Activated CD8-positive, alpha-beta memory T cell treated with anti-CD3 and anti-CD28 coated beads, Interleukin-2, amount 50 U/mL, for 4 hours (primary cell): ENCODE data around the gene MGST3.
"Not testable (repeated sequence)": the region's sequence is repeated elsewhere in the genome, so short reads cannot be mapped to it uniquely, and the experiment has no call there.

Experiments used
- DNase-seq: peaks from one replicate; pipeline ENCODE4 v3.0.0-alpha.2; 2020

MGST3 gene

DNA sequence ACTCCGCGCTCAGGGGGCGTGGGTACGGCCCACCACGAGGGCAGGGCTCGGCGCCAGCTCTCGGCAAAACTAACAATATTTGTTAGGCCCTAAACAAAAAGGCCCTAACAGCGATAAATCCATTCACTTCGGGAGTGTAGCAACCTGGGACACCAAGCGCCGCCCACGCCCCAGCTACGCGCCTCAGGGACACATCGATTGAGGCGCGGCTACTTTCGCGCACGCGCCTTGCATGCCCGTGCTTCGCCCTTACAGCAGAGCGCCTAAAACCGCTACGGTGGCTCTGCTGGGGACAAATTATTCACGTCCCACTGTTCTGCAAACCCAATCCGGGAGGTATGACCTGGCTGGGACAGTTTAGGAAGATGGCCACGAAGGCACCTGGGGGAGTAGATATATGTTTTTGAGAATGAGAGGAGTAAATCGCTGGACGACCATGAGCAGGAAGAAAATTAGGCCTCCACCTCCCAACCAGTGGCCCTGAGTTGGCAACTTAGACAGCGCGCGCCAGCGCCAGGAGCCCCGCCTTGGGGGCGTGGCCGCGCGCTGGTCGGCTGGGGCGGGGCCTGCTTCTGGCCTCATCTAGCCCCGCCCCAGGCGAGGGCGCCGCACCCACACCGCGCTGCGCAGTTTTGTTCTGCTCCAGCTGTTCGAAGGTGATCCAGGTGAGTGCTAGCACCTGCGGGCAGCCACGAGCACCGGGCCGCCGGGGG, at the start of gene MGST3:
TSS of gene MGST3 (plus strand) at position 606 of the 713 bp plus-strand sequence. CDS start 18,614 bp downstream, outside the sequence.
- DNase-seq = peak; percentile 96

DNA sequence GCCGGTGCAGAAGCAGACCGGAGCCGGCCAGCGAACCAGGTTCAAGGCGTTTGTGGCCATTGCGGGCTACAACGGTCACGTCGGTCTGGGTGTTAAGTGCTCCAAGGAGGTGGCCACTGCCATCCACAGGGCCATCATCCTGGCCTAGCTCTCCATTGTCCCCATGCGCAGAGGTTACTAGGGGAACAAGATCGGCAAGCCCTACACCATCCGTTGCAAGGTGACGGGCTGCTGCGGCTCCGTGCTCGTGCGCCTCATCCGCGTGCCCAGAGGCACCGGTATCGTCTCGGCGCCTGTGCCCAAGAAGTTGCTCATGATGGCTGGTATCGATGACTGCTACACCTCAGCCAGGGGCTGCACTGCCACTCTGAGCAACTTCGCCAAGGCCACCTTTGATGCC, 49.1 kb upstream of the MGST3 start:
- no peak for DNase-seq

DNA sequence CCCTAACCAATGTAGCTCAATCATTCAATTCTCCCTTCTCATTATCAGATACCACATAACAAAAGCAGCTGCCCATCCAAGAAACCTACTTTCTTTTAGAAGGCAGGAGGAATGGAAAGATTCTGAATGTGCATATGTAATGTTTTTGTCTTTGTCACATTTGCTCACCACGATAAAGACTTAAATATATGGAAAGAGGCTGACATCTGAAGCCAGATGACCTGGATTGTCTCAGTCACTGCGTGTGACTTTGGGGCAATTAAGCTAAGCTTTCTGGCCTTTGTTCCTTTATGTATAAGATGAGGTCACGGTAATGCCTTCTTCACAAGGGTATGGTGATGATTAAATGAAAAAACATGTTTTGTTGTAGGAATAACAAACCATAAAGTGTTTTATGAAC, 44.6 kb upstream of the MGST3 start:
- no peak for DNase-seq

DNA sequence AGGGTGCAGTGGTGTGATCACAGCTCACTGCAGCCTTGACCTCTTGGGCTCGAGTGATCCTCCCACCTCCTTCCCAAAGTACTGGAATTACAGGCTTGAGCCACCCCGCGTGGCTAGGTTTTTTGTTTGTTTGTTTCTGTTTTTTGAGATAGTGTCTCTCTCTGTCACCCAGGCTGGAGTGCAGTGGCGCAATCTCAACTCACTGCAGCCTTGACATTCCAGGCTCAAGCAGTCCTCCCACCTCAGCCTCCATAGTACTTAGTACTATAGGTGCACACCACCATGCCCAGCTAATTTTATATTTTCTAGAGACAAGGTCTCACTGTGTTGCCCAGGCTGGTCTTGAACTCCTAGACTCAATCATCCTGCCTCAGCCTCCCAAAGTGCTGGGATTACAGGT, 39.6 kb upstream of the MGST3 start:
- DNase-seq = not testable (repeated sequence)

DNA sequence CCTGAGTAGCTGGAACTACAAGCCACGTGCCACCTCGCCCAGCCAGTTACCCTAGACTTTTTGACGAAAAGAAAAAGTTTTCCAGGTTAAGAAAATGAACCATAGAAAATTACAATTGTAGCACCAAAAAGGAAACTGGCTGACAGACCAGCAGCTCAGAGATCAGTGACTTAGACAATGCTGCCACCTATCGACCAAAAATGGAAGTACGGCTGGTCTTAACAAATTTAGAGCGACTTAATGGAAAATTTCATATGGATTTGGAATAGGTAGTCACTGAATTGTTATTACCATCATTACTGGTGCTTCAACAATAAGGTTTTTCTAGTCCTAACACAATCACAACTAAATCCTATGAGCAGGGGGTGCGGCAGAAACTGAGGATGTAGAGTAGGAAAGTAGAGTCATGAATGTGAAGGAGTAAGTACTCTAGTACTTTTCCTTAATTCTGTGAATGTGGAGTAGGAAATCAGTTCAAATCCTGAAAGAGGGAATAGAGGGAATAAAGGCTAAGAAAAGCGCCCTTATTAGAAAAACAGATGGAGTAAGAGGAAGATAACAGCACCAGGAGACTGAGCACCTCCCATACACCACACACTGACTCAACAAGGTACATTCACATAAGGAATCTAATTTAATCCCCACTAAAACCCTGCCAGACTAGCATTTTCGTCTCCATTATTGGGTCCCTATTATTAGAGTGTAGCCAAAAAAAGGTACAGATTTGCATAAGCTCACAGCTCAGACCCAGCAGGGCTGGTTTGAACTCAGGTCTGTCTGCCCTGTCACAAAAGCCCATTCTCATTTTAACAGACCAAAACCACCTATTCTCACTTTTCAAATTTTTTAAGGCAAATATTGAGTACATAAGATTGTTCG, 37.9 kb upstream of the MGST3 start:
- DNase-seq = peak; percentile 77

DNA sequence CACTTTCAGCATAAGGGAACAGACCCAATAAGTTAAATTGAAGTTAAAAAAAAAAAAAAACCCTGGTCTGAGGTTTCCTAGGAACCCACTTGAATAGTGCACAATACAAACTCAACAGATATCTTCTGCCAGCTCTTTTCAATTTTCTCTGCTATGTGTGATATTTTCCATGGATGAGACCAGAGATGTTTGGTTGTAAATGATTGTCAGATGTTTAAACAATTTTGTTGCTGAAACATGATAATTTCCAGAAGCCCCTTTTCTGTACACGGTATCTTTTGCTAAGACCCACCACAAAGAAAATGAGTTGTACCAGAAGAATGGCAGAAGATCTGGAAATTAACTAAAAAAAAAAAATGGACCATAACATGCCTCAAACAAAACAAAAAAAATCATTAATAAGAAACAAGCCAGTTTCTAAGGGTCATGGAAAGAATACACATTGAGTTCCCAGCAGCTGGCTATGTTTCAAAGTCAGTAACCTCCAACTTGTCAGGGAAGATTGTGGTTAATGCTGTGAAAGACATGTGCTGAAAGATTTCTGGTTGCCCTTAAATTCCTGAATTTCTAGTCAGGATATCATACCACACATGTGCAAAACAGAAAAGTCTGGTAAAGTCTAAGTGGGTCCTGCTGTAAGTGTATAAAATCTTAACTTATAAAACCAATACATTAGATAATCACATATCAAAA, 35.6 kb upstream of the MGST3 start:
- no peak for DNase-seq

DNA sequence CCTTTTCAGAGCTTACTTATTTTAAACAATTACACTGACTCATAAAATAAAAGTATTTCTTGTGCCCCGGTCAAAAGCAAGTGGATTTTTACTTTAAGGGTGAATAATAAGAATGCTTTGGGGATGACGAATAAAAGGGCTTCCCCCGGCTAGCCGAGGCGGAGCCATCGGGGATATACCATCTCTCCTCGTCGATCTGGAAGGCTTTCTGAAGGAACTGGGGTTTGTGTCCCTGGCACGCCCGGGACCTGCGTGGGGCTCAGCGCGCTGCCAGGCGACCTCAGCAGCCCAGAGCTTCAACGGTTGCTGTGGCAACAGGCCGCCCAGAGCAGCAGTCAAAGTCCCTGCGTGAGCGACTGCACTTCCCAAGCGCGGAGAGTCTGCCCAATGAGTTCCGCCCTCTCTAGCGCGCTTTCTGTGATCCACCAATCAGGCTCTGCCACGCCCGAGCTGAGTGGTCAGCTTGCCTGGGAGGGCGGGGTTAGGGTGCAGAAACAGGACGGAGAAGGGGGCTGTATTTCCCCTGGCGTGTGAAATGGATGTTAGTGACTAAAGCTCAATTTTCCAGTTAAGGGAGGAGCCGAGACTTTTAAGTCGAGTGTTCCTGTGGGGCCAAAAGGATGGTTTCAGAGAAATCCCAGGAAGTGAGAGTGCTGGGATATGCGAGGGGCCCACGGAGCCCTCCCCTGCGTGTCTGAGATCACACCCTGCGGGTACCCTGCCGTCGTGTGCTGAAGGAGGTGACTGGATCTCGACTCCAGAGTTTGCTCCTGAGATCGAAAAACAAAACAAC, 33.0 kb upstream of the MGST3 start:
- DNase-seq = peak; percentile 93

DNA sequence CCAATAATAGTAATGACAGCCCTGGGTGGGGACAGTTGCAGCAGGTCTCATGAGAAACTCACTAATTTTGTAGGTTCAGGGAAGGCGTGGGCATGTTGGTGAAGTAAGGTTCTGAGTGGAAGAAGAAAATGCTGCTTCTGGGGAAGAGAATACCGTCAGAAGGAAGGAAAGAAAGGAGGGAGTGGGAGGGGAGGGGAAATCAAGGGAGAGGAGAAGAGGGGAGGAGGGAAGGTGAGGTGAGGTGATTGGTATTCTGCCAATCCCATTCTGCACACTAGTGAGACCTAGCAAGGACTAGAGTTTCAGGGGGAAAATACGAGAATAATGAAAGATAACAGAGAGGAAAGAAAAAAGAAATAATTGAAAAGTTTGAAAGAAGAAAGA, 32.4 kb upstream of the MGST3 start:
- no peak for DNase-seq

DNA sequence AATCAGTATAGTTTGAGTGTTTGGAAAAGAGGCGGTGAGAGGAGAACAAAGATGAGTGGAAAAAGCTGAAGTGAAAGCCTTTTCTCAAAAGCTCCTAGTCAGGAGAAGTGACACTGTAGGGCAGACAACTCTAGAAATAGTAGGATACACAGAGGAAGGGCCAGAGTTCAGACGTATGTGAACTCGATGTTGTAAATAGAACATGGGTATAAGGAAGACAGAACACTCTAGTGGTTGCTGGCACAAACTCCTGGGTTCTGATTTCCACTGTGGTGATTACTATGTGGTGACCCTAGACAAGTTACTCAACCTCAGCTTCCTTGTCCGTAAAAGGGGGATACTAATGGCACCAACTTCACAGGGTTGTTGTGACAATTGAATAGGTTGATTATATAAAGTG, 30.2 kb upstream of the MGST3 start:
- DNase-seq = no peak

DNA sequence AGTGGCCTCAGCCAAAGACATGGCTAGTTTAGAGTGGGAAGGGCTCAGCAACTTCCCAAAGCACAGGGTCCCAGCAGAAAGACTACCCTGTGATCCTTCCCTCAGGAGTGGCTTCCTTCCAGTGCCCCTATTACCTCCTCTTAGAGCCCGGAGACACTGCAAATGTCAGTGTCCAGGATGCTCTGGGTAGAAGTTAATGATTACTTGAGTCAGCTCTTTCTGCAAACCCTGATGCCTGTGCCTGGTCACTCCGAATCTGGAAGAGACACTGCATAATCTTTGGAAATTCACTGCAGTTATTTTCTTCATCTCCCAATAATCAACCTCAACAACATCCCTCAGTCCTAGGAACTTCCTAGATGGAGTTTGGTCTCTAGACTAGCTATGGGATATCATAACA, 27.2 kb upstream of the MGST3 start:
- no peak for DNase-seq

DNA sequence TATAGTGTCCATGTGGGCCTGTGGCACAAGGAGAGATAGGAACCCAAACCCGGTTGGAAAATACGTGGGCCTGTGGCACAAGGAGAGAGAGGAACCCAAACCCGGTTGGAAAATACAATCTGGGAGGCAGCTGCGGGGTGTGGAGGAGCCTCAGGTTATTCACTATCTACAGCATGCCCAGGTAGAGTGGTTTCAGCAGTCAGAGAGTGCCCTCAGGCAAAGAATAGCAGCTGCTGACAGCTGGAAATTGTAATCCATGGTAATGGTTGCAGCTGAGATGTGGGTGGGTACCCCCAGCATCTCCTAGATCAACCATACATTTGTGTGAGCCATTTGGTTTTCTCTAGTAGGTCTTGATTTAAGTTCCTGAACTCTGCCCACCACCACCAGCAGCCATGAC, 25.8 kb upstream of the MGST3 start:
- DNase-seq = no peak

DNA sequence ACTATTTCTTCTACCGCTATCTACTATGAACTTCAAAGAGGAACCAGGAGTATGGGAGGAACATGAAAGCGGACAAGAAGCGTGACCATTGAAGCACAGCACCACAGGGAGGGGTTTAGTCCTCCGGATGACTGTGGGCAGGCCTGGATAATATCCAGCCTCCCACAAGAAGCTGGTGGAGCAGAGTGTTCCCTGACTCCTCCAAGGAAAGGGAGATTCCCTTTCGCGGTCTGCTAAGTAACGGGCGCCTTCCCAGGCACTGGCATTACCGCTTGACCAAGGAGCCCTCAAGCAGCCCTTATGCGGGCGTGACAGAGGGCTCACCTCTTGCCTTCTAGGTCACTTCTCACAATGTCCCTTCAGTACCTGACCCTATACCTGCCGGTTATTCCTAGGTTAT, 24.4 kb upstream of the MGST3 start:
- DNase-seq = not testable (repeated sequence)

DNA sequence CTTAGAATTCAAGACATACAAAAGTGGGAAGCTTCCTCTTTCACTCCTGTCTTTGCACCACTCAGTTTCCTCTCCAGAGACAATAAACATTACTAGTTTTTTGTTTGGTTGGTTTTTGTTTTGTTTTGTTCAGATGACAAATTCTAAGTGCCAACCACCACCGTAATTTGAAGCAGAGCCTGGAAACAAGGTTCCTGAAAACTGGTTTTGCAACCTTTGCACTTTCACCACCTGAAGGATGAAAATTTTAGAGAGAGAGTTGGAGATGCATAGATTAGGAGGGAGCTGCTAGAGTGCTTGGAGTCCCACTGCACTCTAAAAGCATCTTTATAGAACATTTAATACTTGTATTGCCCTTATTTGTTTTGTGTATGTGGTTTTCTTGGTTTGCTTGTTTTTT, 20.2 kb upstream of the MGST3 start:
- no peak for DNase-seq

DNA sequence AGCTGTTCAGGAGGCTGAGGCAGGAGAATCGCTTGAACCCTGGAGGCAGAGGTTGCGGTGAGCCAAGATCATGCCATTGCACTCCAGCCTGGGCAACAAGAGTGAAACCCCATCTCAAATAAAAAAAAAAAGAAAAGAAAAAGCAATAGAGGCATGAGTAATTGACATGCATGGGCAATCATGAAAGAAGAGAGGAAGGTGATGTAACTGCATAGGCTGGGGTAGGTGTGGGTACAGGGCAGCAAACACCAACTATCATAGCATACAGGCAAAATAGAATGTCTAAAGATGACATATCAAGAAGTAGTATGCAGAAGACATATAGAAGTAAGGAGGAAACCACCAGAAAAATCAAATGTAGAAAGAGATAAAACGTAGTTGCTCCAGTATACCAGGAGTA, 19.0 kb upstream of the MGST3 start:
- DNase-seq = no peak

DNA sequence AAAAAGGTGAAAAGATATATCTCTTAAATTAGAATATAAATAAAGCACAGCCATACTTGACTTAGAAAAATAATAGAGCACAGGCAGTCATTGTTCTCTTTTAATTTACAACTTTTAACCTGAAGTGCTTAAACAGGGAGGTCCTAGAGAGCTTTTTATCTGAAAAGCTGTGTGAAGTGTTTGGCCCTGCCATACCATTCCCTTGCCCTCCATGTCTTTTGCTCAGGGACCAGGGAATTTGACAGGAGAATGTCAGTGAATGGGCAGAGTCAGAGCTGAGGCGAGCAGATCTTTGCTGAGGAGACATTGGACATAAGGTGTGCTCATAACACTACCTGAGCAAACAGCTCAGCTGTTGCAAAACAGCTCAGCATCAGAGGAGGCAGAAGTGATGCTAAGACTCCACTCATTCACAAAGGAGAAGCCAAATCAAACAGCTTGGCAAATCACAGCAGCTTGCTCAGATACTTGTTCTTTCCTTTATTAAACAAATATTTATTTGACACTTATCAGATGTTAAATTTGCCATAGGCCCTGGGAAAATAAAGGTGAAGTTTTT, 14.9 kb upstream of the MGST3 start:
- no peak for DNase-seq

DNA sequence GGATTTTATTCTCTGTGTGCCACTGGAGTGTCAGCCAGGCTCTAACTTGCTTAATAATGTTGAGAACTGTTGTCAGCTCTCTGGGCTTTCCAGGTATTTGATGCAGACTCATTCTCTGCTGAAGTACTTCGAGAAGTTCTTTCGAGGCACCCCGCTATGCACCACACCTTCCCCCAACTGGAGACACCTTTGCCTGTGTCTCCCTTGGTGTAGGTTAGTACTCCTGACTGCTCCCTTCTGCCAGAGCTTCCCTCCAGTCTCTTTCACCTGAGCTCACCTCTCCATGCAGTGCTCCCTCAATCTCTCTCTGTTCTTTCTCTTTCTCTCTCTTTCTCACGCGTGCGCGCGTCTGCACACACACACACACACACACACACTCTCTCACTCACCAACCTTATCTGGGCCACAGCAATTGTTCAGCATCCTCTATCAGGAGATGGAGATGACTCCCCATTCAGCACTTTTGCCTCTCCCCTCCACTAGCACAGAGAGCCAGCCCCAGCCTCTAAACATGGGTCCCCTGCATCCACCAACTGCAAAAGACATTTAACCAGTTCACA, 14.0 kb upstream of the MGST3 start:
- DNase-seq = no peak

DNA sequence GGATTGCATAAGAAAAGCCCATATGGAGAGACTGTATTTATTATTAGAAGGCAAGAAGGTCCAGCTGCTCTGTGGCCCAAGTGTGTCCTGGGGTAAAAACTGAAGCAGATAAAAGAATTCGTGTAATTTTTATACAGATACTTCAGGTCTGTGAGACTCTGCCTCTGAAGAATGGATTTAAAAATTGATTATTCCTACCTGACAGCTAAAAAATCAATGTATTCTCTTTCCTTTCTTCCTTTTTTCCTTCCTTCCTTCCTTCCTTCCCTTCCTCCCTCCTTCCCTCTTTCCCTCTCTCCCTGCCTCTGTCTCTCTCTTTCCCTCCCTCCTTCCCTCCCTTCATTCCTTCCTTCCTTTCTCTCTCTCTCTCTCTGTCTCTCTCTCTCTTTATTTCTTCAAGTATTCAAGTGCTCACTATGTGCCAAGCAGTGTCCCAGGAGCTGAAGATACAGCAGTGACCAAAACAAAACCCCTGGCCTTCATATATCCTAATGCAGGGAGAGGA, 11.3 kb upstream of the MGST3 start:
- DNase-seq = no peak

DNA sequence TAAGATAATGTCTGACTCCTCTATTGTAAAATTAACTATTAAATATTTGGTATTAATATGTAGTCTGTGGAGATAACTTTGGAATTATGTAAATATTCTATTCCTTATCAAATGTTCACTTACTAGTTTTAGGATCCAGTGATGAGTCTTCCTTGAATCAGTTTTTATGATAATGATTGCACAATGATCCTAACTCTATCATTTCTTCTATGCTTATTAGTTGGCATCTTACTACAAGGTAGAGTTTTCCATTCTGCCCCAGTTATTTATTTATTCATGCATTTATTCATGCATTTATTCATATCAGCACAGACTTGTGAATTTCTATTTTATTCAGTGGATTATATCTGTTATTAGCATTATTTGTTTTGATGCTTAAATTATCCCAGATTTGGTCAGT, 7.4 kb upstream of the MGST3 start:
- no peak for DNase-seq

DNA sequence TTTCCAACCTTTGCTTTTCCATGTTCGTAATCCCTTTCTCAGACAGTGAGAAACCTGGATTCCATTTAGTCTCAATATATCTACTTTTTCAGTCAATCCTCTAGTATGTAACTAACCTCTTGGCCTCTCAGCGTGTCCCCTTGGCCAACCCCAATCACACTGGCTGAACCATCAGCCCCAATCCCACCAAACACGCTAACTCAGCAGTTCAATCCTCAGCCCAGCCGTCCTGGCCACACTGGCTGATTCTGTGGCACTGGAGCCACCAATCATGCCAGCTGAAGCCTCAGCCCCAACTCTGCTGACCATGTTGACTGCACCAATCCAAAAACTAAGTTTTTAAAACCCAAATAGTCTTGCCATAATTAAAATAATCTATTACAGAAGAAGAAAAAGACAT, 6.6 kb upstream of the MGST3 start:
- DNase-seq = no peak

DNA sequence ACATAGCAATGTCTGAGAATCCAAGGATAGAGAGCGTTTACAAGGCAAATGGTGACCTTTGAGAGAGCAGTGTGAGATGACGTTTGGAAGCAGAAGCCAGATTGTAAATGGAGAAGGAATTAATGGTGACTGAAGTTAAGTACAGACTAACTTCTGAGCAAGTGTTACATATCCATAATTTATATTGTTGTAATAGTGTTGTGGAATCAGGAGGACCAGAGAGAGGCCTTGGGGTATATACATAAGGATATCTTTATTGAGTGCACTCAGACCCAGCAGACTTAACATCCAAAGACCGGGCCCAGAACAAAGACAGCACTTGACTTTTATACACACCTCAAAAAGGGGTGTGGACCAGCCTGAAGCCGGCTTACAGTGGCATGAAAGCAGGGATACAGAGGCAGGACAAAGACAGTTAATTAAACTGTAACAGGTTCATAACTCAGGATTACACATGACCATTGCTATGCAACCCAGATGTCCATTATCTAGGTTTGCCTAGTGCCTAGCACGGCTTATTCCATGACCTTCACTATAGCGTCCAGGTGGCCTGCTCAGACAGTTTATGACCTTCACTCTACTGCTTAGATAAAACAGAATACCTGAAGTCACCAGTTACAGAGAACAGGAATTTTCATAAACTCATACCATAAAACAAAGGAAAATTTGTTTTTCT, 2.7 kb upstream of the MGST3 start:
- DNase-seq = no peak

DNA sequence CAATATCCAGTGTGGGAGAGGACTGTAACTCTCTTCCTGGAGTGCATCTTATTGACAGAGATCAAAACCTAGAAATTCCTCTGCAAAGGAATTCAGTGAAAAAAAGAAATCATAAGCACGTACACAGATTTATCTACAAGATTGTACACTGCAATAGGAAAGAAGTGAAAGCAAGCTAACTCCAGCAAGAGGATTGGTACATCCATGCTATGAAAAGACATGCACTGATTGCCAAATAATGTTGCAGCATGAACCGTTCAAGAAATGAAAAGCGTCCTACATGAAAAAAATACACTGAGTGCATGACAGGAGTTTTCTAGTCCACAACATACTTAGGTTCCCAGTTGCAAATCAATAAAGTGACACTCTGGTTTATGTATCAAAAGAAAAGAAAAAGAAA, 1.9 kb upstream of the MGST3 start:
- no peak for DNase-seq
